SK-N-SH (cell line): ENCODE results near the gene LGR6.

Source experiments
- CTCF ChIP-seq: fragments of 200-600 bp; sonication (generic); IDR thresholded peaks from 2 replicates; pipeline ENCODE4 v1.6.1; 2017; ENCODE audit warnings: antibody characterized with exemption, mild to moderate bottlenecking, moderate library complexity
- EP300 ChIP-seq, 2 experiments: IDR thresholded peaks; 2 replicates each; pipeline versions ENCODE4 v1.4.0 to v1.6.1; 2012; ENCODE audit warnings: borderline replicate concordance in 1 of 2, low read depth in 1 of 2, low read length in 1 of 2
- REST ChIP-seq: IDR thresholded peaks from 2 replicates; pipeline ENCODE4 v1.6.1; 2012; ENCODE audit warnings: mild to moderate bottlenecking, low read depth, low read length, moderate library complexity

- TF ChIP-seq REST (no peak), CTCF (no peak), EP300 (IDR thresholded peaks at IDR 0.05; ENCODE audit: borderline replicate concordance in 1 of 2, low read depth in 1 of 2, low read length in 1 of 2) (no peak)
These were observed 85.2 kb downstream of the LGR6 start for GRCh38 chr1:202278751-202279150.
